ENCODE results near the gene OFD1.

The OFD1 gene

DNA sequence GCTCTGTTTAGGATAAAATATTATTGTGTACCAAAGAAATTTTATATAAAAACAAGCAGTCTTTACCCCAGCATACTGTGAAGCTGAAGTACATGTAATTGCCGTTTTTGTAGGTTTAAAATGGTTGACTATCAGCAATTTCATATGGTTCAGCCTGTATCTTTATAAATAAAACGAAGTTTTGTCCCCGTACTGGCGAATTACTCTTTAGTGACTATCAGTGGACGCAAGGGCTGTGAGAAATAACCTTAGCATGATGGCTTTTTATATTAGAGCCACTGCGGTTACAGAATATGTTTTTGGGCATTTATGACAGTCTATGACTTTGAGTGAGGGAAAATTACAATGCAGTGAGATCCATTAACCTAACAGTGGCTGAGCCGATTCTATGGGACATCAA is 81.1 kb downstream of the OFD1 start:
- no peak overlapping the region for H3K4me3 ChIP-seq (ENCODE audit: control insufficient read depth, low read depth, low read length)
- TF ChIP-seq, protein P1, sequence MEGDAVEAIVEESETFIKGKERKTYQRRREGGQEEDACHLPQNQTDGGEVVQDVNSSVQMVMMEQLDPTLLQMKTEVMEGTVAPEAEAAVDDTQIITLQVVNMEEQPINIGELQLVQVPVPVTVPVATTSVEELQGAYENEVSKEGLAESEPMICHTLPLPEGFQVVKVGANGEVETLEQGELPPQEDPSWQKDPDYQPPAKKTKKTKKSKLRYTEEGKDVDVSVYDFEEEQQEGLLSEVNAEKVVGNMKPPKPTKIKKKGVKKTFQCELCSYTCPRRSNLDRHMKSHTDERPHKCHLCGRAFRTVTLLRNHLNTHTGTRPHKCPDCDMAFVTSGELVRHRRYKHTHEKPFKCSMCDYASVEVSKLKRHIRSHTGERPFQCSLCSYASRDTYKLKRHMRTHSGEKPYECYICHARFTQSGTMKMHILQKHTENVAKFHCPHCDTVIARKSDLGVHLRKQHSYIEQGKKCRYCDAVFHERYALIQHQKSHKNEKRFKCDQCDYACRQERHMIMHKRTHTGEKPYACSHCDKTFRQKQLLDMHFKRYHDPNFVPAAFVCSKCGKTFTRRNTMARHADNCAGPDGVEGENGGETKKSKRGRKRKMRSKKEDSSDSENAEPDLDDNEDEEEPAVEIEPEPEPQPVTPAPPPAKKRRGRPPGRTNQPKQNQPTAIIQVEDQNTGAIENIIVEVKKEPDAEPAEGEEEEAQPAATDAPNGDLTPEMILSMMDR (conservative IDR thresholded peaks at IDR 0.05; ENCODE audit: control insufficient read depth, insufficient read depth, low read depth, low read length) = no peak
- no peak for DNase-seq (ENCODE audit: low read depth)

DNA sequence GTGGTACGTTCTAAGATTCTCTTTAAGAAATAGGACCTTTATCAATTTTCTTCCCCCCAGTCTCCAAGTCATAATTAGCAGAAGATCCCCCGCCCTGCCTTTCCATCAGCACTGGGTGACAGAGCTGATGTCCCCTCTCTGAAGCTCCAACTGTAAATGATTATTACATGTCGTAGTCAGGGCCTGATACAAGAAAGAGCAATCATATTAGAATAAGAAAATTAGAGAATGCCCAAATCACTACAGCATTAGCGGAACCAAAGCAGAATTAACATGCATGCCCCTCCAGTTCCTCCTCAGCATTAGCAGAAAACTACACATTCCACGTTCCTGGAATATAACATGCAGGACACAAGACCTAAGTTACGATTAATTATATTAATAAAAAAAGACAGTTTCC is 81.6 kb downstream of the OFD1 start:
- no peak overlapping the region for H3K4me3 ChIP-seq (ENCODE audit: control insufficient read depth, low read depth, low read length)
- no peak for DNase-seq (ENCODE audit: low read depth)
- TF ChIP-seq, protein P1 (conservative IDR thresholded peaks at IDR 0.05; ENCODE audit: control insufficient read depth, insufficient read depth, low read depth, low read length) = no peak

DNA sequence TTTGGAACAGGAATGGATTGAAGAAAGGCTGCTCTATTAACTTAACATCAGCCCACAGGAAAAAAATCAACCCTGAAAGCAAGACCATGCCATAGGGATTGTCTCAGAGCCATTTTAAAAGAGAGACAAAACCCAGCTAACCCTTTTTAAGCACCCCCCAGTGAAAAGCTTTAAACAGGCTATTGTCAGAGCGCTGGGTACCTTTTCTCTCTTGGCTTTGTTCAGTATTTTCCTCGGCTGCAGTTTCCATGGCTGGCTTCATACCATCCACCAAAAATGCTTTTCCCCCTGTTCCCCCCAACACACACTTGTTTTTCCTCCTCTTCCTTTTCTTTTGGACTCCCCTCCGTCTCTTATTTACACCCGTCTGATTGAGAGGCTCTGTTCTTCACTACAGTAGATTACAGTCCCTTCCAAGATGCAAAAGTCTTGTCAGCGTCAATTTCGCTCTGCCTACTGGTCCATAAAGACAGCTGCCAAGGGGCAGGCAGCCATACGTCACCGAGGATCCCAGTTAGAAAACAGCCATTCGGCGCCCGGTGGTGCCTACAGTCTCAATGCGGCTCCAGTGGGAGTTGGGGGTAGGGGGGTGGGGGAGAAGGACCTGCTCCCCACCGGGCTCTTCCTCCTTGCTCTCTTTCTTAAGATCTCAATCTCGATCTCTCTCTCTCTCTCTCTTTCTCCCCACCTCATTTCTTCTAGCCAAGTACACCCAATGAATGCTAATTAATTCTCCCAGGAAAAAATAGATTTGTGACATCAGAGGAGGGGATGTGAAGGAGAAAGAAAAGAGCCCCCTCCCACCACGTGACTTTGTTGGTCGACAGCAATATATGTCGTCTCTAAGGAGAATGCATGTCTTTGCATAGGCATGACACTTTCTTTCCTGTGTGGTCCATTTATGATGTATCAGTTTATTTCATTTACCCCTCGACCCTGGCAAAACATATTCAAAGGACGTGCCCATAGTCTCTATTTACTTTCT is 82.4 kb downstream of the OFD1 start, which contains the start of gene GPM6B:
Gene GPM6B (minus strand): TSS at position 451 of the 985 bp plus-strand sequence. CDS start 189 bp downstream, at position 262.
- DNase-seq (ENCODE audit: low read depth) = no peak
- H3K4me3 ChIP-seq (ENCODE audit: control insufficient read depth, low read depth, low read length) = no peak within 1 kb of the TSS
- TF ChIP-seq, protein P1 (conservative IDR thresholded peaks at IDR 0.05; ENCODE audit: control insufficient read depth, insufficient read depth, low read depth, low read length) = no peak
